T-helper 2 cell treated with Interferon-gamma antibody and Interleukin-4, amounts not matched to agents 5 μg/mL and 100 μg/mL, for 36 hours (primary cell): ENCODE data around the gene GLYAT.

ENCODE experiments used
- DNase-seq: peaks from one replicate; pipeline ENCODE4 v3.0.0; 2021; ENCODE audit warnings: low spot score
- H3K27ac Mint-ChIP-seq: one replicate; pipeline ENCODE4 v1.8.0; 2021; ENCODE audit warnings: mild to moderate bottlenecking, mixed read lengths
- H3K27me3 Mint-ChIP-seq: one replicate; pipeline ENCODE4 v1.8.0; 2021; ENCODE audit warnings: low read depth, mixed read lengths
- H3K36me3 Mint-ChIP-seq: one replicate; pipeline ENCODE4 v1.8.0; 2021; ENCODE audit warnings: low read depth, mixed read lengths
- H3K4me1 Mint-ChIP-seq: one replicate; pipeline ENCODE4 v1.8.0; 2021; ENCODE audit warnings: low read depth, mixed read lengths
- H3K4me3 Mint-ChIP-seq: one replicate; pipeline ENCODE4 v1.8.0; 2022; ENCODE audit warnings: mild to moderate bottlenecking, moderate library complexity, mixed read lengths
- H3K9me3 Mint-ChIP-seq: one replicate; pipeline ENCODE4 v1.8.0; 2021; ENCODE audit warnings: mixed read lengths

The GLYAT gene

DNA sequence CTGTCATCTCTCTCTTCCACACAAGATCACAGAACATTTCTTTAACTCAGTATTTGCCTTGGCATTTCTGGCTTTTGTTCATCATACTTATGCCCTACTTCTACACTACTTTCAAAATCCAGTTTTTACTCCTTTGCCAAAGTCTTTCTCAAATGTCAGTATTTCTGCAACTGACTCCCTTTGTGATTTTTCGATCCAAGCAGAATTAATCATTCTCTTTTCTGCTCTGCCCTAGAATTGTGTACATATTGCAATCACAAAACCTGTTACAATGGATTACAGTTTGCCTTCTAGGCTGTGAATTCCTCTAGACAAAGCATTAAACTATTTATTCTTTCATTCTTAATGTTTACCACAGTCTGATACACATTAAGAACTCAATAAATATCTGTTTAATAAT lies 33.3 kb upstream of the GLYAT start:
- peaks cover 4% of the 10 kb centered on the region for H3K27me3 Mint-ChIP-seq
- H3K27ac Mint-ChIP-seq: no peak overlapping the region
- DNase-seq: no peak
- no peaks in the 10 kb centered on the region for H3K4me1 Mint-ChIP-seq
- H3K9me3 Mint-ChIP-seq: no peaks in the 10 kb centered on the region
- H3K4me3 Mint-ChIP-seq: no peak overlapping the region
- no peaks in the 10 kb centered on the region for H3K36me3 Mint-ChIP-seq

GRCh38 chr11:58763120-58763490 lies 31.4 kb upstream of the GLYAT start:
- Mint-ChIP-seq H3K9me3 (no peaks in the 10 kb centered on the region), H3K4me3 (no peak overlapping the region), H3K27me3 (peaks cover 4% of the 10 kb centered on the region), H3K36me3 (no peaks in the 10 kb centered on the region), H3K27ac (no peak overlapping the region), H3K4me1 (no peaks in the 10 kb centered on the region)
- DNase-seq: no peak

GRCh38 chr11:58762284-58763119 lies 30.8 kb upstream of the GLYAT start:
- H3K36me3 Mint-ChIP-seq: no peaks in the 10 kb centered on the region
- H3K27ac Mint-ChIP-seq: no peak overlapping the region
- no peaks in the 10 kb centered on the region for H3K9me3 Mint-ChIP-seq
- H3K4me1 Mint-ChIP-seq: no peaks in the 10 kb centered on the region
- peaks cover 4% of the 10 kb centered on the region for H3K27me3 Mint-ChIP-seq
- no peak overlapping the region for H3K4me3 Mint-ChIP-seq
- DNase-seq: no peak

DNA sequence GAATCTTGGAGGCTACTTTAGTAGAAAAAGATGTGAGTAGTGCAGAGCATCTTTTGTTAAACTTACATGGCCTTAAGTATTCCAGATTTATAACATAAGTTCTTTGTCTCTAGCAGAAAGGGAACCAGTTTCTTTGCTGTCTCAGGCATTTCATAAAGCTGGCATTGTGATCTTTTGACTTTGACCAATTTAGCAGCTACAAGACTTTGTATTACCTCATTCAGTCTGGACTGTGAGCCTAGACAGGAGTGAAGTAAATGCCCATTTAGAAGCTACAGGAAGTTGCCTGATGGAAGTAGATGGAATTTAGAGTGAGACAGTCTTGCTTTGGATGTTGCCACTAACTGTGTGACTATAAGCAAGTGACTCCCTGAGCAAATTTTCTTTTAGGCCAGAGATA lies 25.7 kb upstream of the GLYAT start:
- Mint-ChIP-seq H3K36me3 (no peaks in the 10 kb centered on the region), H3K4me3 (no peak overlapping the region), H3K9me3 (no peaks in the 10 kb centered on the region), H3K27me3 (no peaks in the 10 kb centered on the region), H3K27ac (no peak overlapping the region), H3K4me1 (no peaks in the 10 kb centered on the region)
- no peak for DNase-seq

DNA sequence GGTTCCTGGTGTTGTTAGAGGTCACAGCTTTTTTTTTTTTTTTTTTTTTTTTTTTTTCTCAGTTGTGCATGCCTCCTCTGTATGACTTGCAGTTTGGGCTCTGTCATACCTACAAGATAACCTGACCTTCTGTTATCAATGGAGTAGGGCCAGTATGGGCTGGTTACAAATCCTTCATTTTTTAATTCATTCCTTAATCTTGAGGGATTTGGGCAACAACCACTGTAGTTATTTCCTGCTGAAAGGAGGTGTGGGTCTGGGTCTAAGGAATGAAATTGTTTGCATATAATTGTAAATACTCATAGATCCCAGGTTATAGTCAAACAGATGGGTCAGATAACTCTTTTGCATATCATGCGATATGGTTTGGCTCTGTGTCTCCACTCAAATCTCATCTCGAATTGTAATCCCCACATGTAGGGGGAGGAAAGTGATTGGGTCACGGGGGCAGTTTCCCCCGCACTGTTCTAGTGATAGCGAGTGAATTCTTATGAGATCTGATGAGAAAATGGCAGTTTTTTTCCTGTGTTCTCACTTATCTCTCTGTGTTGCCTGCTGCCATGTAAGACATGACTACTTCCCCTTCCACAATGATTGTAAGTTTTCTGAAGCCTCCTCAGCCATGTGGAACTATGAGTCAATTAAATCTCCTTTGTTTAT lies 14.1 kb upstream of the GLYAT start:
- Mint-ChIP-seq H3K4me1 (peaks cover 1% of the 10 kb centered on the region), H3K27ac (no peak overlapping the region), H3K4me3 (no peak overlapping the region), H3K9me3 (no peaks in the 10 kb centered on the region), H3K36me3 (no peaks in the 10 kb centered on the region), H3K27me3 (no peaks in the 10 kb centered on the region)
- DNase-seq: no peak

GRCh38 chr11:58744988-58745704 lies 13.4 kb upstream of the GLYAT start:
- H3K4me3 Mint-ChIP-seq: no peak overlapping the region
- no peaks in the 10 kb centered on the region for H3K36me3 Mint-ChIP-seq
- no peaks in the 10 kb centered on the region for H3K9me3 Mint-ChIP-seq
- DNase-seq: no peak
- peaks cover 1% of the 10 kb centered on the region for H3K4me1 Mint-ChIP-seq
- H3K27ac Mint-ChIP-seq: no peak overlapping the region
- no peaks in the 10 kb centered on the region for H3K27me3 Mint-ChIP-seq

DNA sequence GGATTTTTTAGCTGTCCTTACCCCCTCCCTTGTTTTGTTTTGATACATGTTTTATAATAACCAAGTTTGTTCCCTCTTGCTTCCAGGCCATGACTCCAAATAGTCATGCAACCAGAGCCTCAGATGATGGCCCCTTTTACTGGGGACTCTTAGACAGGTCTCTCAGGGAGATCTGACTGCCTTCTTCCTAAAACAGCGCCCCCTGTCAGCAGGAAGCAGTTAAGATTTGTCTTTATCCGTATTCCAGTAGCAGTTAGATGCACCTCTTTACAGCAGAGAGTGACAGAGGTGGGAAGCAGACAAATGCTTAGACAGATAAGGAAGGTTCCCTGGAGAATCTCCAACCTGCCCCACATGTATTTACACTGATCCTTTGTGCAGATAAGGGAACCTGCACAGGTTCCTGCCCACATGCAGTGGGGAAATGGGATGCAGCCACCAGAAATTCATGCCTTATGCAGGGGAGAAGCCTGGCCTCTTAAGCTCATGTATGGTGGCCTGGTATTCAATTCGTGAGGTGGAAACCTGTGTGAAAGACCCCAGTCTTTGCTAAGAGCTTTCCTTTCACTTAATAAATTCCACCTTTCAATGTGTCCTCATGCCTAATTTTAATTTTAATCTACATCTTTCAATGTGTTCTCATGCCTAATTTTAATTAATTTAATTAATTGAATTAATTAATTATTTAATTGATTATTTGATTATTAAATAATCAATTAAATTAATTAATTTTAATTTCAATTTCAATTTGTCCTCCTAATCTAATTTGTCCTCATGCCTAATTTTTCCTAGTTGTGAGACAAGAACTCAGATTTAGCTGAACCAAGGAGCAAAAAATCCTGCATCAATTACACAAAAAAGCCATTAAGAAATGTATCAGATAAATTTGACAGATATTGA lies 11.5 kb upstream of the GLYAT start:
- H3K27ac Mint-ChIP-seq: no peak overlapping the region
- no peaks in the 10 kb centered on the region for H3K27me3 Mint-ChIP-seq
- H3K4me1 Mint-ChIP-seq: peaks cover 1% of the 10 kb centered on the region

GRCh38 chr11:58742140-58742539 lies 10.4 kb upstream of the GLYAT start:
- no peaks in the 10 kb centered on the region for H3K27me3 Mint-ChIP-seq
- no peaks in the 10 kb centered on the region for H3K9me3 Mint-ChIP-seq
- no peak overlapping the region for H3K27ac Mint-ChIP-seq
- H3K36me3 Mint-ChIP-seq: no peaks in the 10 kb centered on the region
- H3K4me1 Mint-ChIP-seq: peaks cover 1% of the 10 kb centered on the region
- DNase-seq: no peak
- no peak overlapping the region for H3K4me3 Mint-ChIP-seq

More for the DNA sequence above, 11.5 kb upstream of the GLYAT start:
- no peak overlapping the region for H3K4me3 Mint-ChIP-seq
- H3K36me3 Mint-ChIP-seq: no peaks in the 10 kb centered on the region
- H3K9me3 Mint-ChIP-seq: no peaks in the 10 kb centered on the region
- DNase-seq: no peak

- H3K9me3 Mint-ChIP-seq: no peaks in the 10 kb centered on the region
- no peaks in the 10 kb centered on the region for H3K27me3 Mint-ChIP-seq
- H3K4me3 Mint-ChIP-seq: no peak overlapping the region
- peaks cover 1% of the 10 kb centered on the region for H3K4me1 Mint-ChIP-seq
- no peaks in the 10 kb centered on the region for H3K36me3 Mint-ChIP-seq
- no peak for DNase-seq
- no peak overlapping the region for H3K27ac Mint-ChIP-seq
Measured at GRCh38 chr11:58741127-58741526, 9.4 kb upstream of the GLYAT start.

DNA sequence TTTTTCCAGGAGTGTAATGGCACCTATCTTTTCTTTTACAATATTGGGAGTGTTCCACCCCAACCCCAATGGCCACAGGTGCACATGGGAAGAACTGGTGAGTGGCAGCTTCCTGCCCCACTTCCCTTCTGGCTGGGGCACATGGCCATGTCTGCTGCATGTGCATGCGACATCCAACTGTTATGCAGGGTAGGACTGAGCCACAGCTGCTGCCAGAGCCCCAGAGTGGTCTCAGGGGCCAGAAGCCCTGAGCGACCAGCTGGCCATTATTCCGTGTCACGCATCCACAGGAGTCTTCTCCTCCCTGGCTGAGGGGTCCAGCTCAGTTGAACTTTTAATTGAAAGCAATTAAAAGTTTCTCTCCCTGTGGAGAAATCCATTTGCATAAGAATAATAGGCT lies 8.7 kb upstream of the GLYAT start:
- no peak for DNase-seq
- peaks cover 1% of the 10 kb centered on the region for H3K4me1 Mint-ChIP-seq
- no peaks in the 10 kb centered on the region for H3K27me3 Mint-ChIP-seq
- H3K4me3 Mint-ChIP-seq: no peak overlapping the region
- H3K9me3 Mint-ChIP-seq: no peaks in the 10 kb centered on the region
- no peak overlapping the region for H3K27ac Mint-ChIP-seq
- no peaks in the 10 kb centered on the region for H3K36me3 Mint-ChIP-seq

- Mint-ChIP-seq H3K36me3 (no peaks in the 10 kb centered on the region), H3K27me3 (no peaks in the 10 kb centered on the region), H3K4me3 (no peak overlapping the region), H3K4me1 (peaks cover 1% of the 10 kb centered on the region), H3K27ac (no peak overlapping the region), H3K9me3 (no peaks in the 10 kb centered on the region)
- no peak for DNase-seq
Measured at GRCh38 chr11:58739725-58740430, 8.1 kb upstream of the GLYAT start.

DNA sequence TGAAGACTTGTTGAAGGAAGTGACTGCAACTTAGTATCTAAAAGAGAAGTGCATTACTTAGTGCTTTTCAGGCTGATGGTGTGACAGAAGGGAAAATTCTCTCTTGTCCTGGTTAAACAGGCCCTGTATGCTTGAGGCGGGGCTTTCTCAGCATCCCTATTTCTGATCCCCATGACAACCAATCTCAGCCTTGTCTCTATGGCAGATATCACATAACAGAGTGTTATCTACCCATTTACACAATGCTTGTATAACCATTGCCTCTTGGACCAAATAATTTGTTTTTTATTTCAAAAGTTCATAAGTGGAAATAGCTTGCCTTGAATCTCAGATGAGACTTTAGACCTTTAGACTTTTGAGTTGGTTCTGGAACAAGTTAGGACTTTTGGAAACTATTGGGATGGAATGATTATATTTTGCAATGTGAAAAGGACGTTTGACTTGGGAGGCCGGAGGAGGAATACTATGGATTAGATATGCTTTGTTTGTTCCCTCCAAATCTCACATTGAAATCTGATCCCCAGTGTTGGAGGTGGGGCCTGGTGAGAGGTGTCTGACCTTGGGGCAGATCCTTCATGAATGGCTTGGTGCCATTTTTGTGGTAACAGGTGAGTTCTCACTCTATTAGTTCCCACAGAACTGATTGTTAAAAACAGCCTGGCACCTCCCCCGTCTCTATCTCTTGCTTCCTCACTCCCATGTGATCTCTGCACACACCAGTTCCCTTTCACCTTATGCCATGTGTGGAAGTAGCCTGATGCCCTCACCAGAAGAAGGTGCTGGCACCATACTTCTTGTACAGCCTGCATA lies 3.1 kb upstream of the GLYAT start:
- Mint-ChIP-seq H3K4me1 (no peaks in the 10 kb centered on the region), H3K4me3 (no peak overlapping the region), H3K27ac (no peak overlapping the region), H3K9me3 (no peaks in the 10 kb centered on the region), H3K27me3 (no peaks in the 10 kb centered on the region), H3K36me3 (no peaks in the 10 kb centered on the region)
- DNase-seq: no peak
